Adipocyte (in vitro differentiated cells): Measurements from ENCODE around the gene ZNF646.

Experiments
- DNase-seq: peaks from one replicate; pipeline ENCODE4 v3.0.0-alpha.2; 2015; ENCODE audit warnings: low read depth
- H3K27me3 ChIP-seq: replicated peaks from 2 replicates; pipeline ENCODE4 v1.7.0; 2013; ENCODE audit warnings: mild to moderate bottlenecking, low read length, moderate library complexity; ENCODE audit not compliant: control insufficient read depth, insufficient read depth
- H3K36me3 ChIP-seq: 2 replicates; pipeline ENCODE4 v1.7.0; 2013; ENCODE audit warnings: low read length, mild to moderate bottlenecking, moderate library complexity; ENCODE audit not compliant: control insufficient read depth, insufficient read depth, severe bottlenecking
- H3K4me1 ChIP-seq: 2 replicates; pipeline ENCODE4 v1.7.0; 2013; ENCODE audit warnings: mild to moderate bottlenecking, low read length, moderate library complexity; ENCODE audit not compliant: control insufficient read depth, insufficient read depth
- H3K4me3 ChIP-seq: 2 replicates; pipeline ENCODE4 v1.7.0; 2013; ENCODE audit warnings: mild to moderate bottlenecking, low read length, moderate library complexity
- H3K9ac ChIP-seq: 2 replicates; pipeline ENCODE4 v1.7.0; 2013; ENCODE audit warnings: mild to moderate bottlenecking, low read length, moderate library complexity
- H3K9me3 ChIP-seq: 2 replicates; pipeline ENCODE4 v1.7.0; 2013; ENCODE audit warnings: mild to moderate bottlenecking, low read length, moderate library complexity; ENCODE audit not compliant: control insufficient read depth

ZNF646 gene

DNA sequence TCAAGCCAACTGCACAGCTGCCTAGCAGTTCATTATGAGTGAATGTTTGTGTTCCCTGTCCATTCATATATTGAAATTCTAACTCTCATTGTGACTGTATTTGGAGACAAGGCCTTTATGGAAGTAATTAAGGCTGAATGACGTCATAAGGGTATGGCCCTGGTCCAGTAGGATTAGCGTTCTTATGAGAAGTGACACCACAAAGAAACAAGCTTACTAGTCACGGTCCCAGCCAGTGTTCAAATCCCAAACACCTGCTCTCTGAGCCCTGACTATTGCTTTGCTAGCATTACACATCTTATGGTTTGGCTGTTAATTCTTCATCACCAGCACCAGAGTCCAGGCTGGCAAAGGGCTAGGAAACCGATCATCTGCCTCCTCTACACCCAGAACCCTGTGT lies 2.4 kb upstream of the ZNF646 start:
- peaks cover 5% of the 10 kb centered on the region for H3K36me3 ChIP-seq
- DNase-seq: peak; percentile 77
- H3K4me1 ChIP-seq: peaks cover 13% of the 10 kb centered on the region
- peak overlapping the region; percentile 97 for H3K9ac ChIP-seq
- no peaks in the 10 kb centered on the region for H3K27me3 ChIP-seq
- H3K9me3 ChIP-seq: no peaks in the 10 kb centered on the region
- peak overlapping the region; percentile 99 for H3K4me3 ChIP-seq

DNA sequence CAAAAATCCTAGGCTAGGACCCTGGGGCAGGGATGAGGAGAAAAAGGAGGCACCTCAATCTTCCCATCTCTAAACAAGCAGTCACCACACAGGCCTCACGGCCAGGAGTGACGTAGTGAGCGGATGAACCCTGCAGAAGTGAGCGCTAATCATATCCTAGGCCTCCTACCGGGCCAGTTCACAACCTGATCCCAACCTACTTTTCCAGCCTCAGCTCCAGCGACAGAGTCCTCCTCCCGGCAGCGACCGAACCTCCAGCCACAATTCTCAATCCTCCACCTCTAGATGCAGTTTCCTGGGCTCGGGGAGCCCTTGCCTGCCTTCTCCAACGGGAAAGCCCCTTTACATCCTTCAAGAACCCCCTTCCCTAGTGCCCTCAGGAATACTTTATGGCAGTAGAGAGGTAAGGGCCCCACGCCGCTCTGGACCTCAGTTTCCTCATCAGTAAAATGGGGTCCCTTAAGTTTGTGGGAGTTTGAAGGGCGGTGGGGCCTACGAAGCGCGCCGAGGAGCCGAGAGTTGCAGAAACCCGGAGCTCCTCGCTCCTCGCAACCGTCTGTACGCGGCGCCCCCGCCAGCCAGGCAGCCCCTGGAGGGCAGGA lies 1.6 kb upstream of the ZNF646 start:
- Histone ChIP-seq H3K9ac (peak overlapping the region; percentile 97), H3K27me3 (no peaks in the 10 kb centered on the region), H3K4me1 (peaks cover 13% of the 10 kb centered on the region), H3K36me3 (peaks cover 13% of the 10 kb centered on the region), H3K4me3 (peak overlapping the region; percentile 99), H3K9me3 (no peaks in the 10 kb centered on the region)
- DNase-seq: peak; percentile 48

DNA sequence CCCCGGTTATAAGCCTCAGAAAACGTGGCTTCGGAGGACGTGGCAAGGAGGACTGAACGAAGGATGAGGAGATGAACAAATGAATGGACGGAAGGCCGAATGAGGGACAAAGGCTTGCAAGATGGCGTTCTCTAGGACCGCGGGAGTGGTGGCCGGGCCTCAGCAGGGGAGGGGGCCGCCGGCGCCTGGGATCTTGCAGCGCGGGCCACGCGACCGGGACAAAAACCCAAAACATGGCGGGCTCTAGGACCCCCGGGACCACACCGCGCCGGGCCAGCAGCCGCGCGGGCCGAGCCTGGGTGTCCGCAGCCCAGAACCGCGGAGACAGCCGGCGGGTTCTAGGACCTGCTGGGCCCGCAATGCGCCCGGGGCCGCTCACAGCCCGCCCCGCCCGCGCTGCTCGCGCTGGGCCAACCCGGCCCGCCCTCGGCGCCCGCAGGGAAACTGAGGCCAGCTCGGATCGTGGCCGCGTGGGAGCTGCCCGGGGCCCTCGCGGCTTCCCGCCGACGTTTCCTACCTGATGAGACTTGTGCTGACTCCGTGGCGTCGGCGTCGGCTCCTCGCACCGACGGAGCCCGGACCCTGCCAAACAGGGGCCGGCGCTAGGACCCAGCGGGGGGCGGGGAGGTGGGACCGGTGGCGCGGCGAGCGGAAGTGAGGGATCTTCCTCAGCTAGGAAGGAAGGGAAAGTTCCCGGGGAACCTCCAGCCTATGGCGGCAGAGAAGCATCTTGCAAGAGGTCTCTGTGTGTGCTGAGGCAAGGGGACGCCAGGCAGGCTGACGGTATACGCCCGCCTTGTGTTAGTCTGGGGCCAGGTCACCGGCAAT lies 866 bp upstream of the ZNF646 start:
- Histone ChIP-seq H3K27me3 (no peaks in the 10 kb centered on the region), H3K4me3 (peak overlapping the region; percentile 99)
- peak; percentile 97 for DNase-seq

DNA sequence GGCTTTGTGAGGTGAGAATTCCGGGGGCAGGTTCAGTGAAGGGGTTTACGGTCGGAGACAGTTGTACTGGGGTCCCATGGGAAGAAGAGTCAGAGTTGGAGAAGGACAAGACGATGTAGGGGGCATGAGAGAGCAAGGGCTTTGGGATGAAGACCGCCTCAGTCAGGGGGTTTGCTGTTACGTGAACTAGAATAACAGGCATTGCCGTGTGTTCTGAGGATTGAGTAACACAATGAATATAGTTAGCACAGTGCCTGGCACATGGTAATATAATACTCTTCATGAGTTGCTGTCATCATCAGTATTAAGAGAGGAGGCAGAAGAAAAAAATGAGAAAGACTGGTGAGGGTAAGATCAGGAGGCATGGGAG lies 577 bp downstream of the ZNF646 start:
- peak; percentile 64 for DNase-seq
- no peaks in the 10 kb centered on the region for H3K27me3 ChIP-seq
- H3K9me3 ChIP-seq: no peaks in the 10 kb centered on the region
- peak overlapping the region; percentile 97 for H3K9ac ChIP-seq
- H3K4me1 ChIP-seq: peaks cover 13% of the 10 kb centered on the region
- peak overlapping the region; percentile 99 for H3K4me3 ChIP-seq
- H3K36me3 ChIP-seq: peaks cover 34% of the 10 kb centered on the region

More for the DNA sequence above, 866 bp upstream of the ZNF646 start:
- Histone ChIP-seq H3K36me3 (peaks cover 20% of the 10 kb centered on the region), H3K9ac (peak overlapping the region; percentile 97), H3K9me3 (no peaks in the 10 kb centered on the region), H3K4me1 (peaks cover 13% of the 10 kb centered on the region)

DNA sequence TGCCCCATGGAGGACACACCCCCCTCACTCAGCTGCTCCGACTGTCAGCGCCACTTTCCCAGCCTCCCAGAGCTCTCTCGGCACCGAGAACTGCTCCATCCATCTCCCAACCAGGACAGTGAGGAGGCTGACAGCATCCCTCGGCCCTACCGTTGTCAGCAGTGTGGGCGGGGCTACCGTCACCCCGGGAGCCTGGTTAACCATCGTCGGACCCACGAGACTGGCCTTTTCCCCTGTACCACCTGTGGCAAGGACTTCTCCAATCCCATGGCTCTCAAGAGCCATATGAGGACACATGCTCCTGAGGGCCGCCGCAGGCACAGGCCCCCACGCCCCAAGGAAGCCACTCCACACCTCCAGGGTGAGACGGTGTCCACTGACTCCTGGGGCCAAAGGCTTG lies 2.1 kb downstream of the ZNF646 start:
- Histone ChIP-seq H3K36me3 (peaks cover 44% of the 10 kb centered on the region), H3K4me3 (no peak overlapping the region), H3K4me1 (peaks cover 13% of the 10 kb centered on the region), H3K9ac (no peak overlapping the region), H3K27me3 (no peaks in the 10 kb centered on the region), H3K9me3 (no peaks in the 10 kb centered on the region)
- no peak for DNase-seq

DNA sequence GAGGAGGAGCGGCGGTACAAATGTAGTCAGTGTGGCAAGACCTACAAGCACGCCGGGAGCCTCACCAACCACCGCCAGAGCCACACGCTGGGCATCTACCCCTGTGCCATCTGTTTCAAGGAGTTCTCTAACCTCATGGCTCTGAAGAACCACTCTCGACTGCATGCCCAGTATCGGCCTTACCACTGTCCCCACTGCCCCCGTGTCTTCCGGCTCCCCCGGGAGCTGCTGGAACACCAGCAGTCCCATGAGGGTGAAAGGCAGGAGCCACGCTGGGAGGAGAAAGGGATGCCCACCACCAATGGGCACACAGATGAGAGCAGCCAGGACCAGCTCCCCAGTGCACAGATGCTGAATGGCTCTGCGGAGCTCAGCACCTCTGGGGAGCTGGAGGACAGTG lies 2.8 kb downstream of the ZNF646 start:
- no peak for DNase-seq
- peaks cover 44% of the 10 kb centered on the region for H3K36me3 ChIP-seq
- H3K4me1 ChIP-seq: peaks cover 7% of the 10 kb centered on the region
- no peak overlapping the region for H3K9ac ChIP-seq
- H3K27me3 ChIP-seq: no peaks in the 10 kb centered on the region
- no peaks in the 10 kb centered on the region for H3K9me3 ChIP-seq
- H3K4me3 ChIP-seq: no peak overlapping the region

DNA sequence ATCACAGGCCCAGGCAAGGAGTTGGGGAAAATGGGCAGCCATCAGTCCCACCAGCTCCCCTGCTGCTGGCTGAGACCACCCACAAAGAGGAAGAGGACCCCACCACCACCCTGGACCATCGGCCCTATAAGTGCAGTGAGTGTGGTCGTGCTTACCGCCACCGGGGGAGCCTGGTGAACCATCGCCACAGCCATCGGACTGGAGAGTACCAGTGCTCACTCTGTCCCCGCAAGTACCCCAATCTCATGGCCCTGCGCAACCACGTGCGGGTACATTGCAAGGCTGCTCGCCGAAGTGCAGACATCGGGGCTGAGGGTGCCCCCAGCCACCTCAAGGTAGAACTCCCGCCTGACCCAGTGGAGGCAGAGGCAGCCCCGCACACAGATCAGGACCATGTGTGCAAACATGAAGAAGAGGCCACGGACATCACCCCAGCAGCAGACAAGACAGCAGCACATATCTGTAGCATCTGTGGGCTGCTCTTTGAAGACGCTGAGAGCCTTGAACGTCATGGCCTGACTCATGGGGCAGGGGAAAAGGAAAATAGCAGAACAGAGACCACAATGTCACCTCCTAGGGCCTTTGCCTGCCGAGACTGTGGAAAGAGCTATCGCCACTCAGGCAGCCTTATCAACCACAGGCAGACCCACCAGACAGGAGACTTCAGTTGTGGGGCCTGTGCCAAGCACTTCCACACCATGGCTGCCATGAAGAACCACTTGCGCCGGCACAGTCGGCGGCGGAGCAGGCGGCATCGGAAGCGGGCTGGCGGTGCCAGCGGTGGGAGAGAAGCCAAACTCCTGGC lies 3.6 kb downstream of the ZNF646 start:
- DNase-seq: no peak
- peaks cover 44% of the 10 kb centered on the region for H3K36me3 ChIP-seq
- H3K27me3 ChIP-seq: no peaks in the 10 kb centered on the region
- H3K4me3 ChIP-seq: no peak overlapping the region
- peaks cover 8% of the 10 kb centered on the region for H3K4me1 ChIP-seq
- no peak overlapping the region for H3K9ac ChIP-seq
- no peaks in the 10 kb centered on the region for H3K9me3 ChIP-seq

DNA sequence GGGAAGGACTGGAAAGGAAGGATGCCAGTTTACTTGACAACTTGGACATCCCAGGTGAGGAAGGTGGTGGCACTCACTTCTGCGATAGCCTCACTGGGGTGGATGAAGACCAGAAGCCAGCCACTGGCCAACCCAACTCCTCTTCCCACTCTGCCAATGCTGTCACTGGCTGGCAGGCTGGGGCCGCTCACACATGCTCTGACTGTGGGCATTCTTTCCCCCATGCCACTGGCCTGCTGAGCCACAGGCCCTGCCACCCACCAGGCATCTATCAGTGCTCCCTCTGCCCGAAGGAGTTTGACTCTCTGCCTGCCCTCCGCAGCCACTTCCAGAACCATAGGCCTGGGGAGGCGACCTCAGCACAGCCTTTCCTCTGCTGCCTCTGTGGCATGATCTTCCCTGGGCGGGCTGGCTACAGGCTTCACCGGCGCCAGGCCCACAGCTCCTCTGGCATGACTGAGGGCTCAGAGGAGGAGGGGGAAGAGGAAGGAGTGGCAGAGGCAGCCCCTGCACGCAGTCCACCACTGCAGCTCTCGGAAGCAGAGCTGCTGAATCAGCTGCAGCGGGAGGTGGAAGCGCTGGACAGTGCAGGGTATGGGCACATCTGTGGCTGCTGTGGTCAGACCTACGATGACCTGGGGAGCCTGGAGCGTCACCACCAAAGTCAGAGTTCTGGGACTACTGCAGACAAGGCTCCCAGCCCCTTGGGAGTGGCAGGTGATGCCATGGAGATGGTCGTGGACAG lies 4.5 kb downstream of the ZNF646 start:
- DNase-seq: no peak
- no peaks in the 10 kb centered on the region for H3K27me3 ChIP-seq
- H3K9ac ChIP-seq: no peak overlapping the region
- peaks cover 45% of the 10 kb centered on the region for H3K36me3 ChIP-seq
- H3K4me3 ChIP-seq: no peak overlapping the region
- no peaks in the 10 kb centered on the region for H3K9me3 ChIP-seq
- H3K4me1 ChIP-seq: peaks cover 14% of the 10 kb centered on the region

DNA sequence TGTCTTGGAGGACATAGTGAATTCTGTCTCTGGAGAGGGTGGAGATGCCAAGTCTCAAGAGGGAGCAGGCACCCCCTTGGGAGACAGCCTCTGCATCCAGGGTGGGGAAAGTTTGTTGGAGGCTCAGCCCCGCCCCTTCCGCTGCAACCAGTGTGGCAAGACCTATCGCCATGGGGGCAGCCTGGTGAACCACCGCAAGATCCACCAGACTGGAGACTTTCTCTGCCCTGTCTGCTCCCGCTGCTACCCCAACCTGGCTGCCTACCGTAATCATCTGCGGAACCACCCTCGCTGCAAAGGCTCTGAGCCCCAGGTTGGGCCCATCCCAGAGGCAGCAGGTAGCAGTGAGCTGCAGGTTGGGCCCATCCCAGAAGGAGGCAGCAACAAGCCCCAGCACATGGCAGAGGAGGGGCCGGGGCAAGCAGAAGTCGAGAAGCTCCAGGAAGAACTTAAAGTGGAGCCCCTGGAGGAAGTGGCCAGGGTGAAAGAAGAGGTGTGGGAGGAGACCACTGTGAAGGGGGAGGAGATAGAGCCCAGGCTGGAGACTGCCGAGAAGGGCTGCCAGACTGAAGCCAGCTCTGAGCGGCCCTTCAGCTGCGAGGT lies 5.2 kb downstream of the ZNF646 start:
- no peaks in the 10 kb centered on the region for H3K27me3 ChIP-seq
- no peak for DNase-seq
- H3K9me3 ChIP-seq: no peaks in the 10 kb centered on the region
- no peak overlapping the region for H3K9ac ChIP-seq
- H3K4me3 ChIP-seq: no peak overlapping the region
- H3K4me1 ChIP-seq: peaks cover 14% of the 10 kb centered on the region
- peaks cover 49% of the 10 kb centered on the region for H3K36me3 ChIP-seq

DNA sequence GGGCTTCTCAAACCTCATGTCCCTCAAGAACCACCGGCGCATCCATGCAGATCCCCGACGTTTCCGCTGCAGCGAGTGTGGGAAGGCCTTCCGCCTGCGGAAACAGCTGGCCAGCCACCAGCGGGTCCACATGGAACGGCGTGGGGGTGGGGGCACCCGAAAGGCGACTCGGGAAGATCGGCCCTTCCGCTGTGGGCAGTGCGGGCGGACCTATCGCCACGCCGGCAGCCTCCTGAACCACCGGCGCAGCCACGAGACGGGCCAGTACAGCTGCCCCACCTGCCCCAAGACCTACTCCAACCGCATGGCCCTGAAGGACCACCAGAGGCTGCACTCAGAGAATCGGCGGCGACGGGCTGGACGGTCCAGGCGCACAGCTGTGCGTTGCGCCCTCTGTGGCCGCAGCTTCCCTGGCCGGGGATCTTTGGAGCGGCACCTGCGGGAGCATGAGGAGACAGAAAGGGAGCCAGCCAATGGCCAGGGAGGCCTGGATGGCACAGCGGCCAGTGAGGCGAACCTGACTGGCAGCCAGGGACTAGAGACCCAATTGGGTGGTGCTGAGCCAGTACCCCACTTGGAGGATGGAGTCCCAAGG lies 5.9 kb downstream of the ZNF646 start:
- Histone ChIP-seq H3K4me1 (peaks cover 11% of the 10 kb centered on the region), H3K4me3 (no peak overlapping the region), H3K9me3 (no peaks in the 10 kb centered on the region), H3K9ac (no peak overlapping the region), H3K27me3 (no peaks in the 10 kb centered on the region), H3K36me3 (peaks cover 53% of the 10 kb centered on the region)
- DNase-seq: no peak
